Limb (tissue), 2 donors: ENCODE data around the gene OGG1.
A peak's percentile ranks its signal among the peaks of the same experiment; 100 is the strongest.
"Not testable (repeated sequence)": the region's sequence is repeated elsewhere in the genome, so short reads cannot be mapped to it uniquely, and the experiment has no call there.

Experiments
- DNase-seq, 2 donors: peaks; one replicate each; pipeline ENCODE4 v3.0.0-alpha.2; 2016; ENCODE audit errors: extremely low spot score in 2 of 2

Gene OGG1

DNA sequence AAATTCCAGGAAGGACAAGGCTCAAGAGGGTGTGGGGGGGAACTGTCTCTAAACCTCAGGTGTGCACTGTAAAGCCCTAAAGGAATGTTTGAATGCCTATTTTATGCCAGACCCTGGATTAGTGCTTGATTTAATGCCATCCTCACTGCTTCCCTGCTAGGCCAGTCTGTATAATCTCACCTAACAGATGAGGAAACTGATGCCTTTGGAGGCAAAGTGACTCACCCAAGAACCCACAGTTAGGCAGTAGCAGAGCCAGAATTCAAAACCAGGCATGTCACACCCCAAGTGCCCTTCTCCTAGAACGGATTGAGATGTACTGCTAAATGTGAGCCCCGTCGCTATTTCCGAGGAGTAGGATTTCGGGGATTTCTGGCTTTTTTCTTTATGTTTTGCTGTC, 12.2 kb downstream of the OGG1 start:
- DNase-seq, result no peak

DNA sequence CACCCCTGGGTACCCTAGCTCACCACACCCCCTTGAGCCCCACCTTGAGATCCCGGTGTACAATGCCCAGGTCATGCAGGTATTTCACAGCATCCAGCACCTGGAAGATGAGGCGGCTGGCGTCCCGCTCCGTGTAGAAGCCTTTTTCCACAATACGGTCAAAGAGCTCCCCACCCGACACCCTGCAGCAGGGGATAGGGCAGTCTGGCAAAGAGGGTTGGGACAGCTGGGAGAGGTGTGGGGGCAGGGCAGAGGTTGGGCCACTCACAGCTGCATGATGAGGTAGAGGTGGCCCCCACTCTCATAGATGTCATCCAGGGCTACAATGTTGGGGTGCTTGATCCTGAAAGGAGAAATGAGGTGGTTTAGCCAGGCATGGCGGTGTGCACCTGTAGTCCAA, 13.1 kb downstream of the OGG1 start:
- no peak for DNase-seq

GRCh38 chr3:9765865-9766264, 16.1 kb downstream of the OGG1 start:
- no peak for DNase-seq

GRCh38 chr3:9767418-9767817, 17.7 kb downstream of the OGG1 start:
- DNase-seq, result no peak

DNA sequence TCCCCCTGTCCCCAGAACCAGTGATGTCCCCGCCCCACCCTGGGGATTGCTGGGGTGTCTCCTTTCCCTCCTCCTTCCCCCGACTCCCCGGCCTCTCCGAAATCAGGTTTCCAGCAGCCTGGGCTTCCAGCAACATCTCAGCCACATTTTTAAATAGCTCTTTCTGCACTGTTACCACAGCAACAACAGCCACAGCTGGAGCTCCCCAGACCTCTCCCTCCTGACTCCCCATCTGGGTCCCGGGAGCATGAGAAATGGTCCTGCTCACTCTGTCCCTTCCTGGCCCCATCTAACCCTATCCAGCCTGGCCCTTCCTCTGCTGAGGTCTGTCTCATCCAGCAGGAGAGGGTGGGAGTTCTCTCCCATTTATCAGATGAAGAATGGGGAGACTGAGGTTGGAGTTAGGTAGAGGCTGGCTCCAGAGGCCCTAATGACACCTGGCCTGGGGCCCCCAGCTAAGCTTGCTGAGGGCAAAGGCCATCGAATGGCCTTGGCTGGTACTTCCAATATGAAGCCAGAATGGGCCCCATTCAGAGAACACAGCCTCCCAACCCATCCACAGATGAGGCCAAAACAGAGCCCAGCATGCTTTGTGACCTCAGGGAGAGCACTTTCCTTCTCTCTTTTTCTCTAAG, 18.5 kb downstream of the OGG1 start:
- no peak for DNase-seq

- no peak for DNase-seq
Measured at GRCh38 chr3:9769012-9769411, 19.3 kb downstream of the OGG1 start.

DNA sequence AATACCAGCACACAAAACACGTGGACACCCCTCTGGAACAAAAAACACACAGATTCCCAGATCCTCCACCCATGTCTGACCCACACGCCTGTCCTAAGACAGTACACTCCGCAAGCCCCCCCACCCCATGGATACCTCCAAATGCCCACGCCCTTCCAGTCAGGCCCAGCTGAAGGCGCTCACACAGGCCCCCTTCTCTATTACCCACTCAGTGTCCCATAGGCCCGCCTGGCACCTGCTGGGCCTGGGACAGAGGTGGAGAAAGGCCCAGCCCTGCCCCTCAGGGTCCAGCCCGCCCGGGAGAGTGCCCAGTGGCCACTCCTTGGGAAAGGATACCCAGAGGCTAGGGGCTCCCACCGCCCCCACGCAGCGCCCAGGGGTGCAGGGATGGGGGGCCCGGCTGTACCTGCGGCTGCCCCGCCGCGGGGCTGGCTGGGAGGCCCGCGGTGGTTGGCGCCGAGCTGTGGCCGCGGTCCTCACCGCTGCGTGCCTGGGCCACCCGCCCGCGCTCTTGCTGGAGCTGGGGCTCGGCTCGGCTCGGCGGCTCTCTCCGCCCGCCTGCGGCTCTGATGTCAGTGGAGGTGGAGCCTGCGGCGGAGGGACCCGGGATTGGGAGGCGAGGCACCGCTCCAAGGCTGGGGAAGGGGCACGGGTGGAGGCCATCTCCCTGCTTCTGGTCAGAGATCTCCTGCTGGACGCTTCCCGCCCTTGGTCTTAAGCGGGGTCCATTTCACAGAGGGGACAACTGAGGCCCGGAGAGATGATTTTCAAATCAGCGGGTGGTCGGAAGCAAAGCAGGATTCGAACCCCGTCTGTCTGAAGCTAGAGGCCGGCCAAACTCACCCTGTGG, 19.9 kb downstream of the OGG1 start, which contains the start of gene CAMK1:
Gene CAMK1, minus strand, starts transcription at position 522 of the 850 bp plus-strand sequence. CDS start 2,198 bp downstream, outside the sequence.
- peak; percentile 70 to 87 for DNase-seq

GRCh38 chr3:9770276-9770812, 20.6 kb downstream of the OGG1 start:
- peak; percentile 46 to 77 for DNase-seq

DNA sequence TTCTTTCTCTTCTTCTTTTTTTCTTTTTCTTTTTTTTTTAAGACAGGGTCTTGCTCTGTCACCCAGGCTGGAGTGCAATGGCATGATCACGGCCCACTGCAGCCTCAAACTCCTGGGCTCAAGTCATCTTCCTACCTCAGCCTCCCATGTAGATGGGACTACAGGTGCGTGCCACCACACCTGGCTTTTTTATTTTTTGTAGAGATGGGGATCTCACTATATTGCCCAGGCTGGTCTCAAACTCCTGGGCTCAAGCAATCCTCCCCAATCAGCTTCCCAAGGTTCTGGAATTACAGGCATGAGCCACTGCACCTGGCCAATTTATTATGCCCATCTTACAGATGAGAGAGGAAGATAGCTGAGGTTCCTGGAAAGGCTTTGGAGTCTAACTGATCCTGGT, 21.3 kb downstream of the OGG1 start:
- not testable (repeated sequence) for DNase-seq

- DNase-seq, result no peak
Measured at GRCh38 chr3:9776896-9777693, 27.3 kb downstream of the OGG1 start.

DNA sequence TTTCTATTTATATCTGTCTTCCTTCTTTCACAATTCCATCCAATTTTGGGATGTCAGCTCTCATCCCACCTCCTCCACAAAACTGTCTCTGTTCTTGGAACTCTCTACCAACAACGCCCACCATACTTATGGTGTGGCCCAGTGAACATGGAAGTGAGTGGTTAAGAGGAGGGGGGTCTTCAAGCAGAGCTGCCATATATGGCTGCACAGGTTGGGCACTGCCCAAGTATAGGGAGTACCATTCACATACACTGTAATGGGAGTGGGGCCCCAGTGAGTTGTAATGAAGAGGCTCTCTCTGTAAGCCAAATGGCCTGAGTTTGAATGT, 27.9 kb downstream of the OGG1 start:
- no peak for DNase-seq

GRCh38 chr3:9778143-9779074, 28.7 kb downstream of the OGG1 start:
- no peak for DNase-seq

DNA sequence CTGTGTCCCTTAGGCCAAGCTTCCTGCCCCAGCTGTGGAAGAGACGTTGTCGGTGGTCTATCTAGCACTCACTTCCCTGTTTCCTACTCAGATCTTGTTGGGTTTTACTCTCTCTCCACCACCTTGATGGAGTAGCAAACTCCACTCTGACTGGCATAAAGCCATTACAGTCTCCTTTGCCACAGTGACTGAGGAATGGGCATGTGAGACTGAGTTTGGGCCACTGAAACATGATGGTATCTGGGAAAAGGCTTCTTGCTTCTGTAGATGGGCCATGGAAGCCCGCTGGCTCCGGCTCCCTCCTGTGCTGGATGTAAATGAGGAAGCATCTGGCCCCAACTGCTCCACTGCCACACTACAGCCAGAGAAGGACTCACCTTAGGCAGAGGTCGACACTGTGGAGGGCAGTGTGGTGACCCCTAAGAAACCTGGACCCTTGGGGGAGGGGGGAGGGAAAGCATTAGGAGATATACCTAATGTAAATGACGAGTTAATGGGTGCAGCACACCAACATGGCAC, 29.4 kb downstream of the OGG1 start:
- no peak for DNase-seq

DNA sequence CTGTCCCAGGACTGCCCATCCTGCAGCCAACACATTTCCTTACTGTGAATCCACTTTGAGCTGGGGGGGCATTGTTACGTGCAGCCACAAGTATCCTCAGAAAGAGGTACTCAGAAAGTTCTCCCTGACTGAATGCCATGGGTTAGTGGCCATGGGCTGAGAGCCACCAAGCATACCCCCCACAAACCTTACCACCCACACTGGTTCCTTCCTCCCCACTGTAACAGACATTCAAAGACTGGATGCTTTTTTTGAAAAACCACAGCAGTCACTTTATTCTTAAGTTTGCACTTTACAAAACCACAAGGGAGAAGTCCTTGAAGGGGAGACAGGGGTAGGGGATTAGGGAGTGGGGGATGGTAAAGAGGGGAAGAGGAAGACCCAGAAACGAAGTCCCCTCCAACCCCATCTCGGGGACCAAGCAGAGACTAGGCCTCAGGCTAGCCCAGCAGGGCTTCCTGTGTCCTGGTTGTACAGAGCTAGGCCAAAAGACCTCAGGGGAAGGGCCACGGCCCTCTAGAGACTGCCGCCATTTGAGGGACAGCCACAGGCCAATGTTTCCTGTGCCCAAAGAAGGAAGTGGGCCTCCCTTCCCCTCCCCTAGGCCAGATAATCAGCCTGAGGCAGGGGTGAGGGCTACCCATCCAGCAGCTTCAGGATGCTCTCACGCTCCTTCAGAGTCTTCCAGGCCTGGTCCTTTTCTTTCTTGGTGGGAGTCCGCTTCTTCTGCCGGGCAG, 30.1 kb downstream of the OGG1 start:
- no peak for DNase-seq

- DNase-seq, result no peak
Measured at GRCh38 chr3:9780458-9780812, 30.7 kb downstream of the OGG1 start.

GRCh38 chr3:9780910-9781309, 31.2 kb downstream of the OGG1 start:
- DNase-seq, result no peak

GRCh38 chr3:9781551-9781950, 31.8 kb downstream of the OGG1 start:
- DNase-seq, result no peak

DNA sequence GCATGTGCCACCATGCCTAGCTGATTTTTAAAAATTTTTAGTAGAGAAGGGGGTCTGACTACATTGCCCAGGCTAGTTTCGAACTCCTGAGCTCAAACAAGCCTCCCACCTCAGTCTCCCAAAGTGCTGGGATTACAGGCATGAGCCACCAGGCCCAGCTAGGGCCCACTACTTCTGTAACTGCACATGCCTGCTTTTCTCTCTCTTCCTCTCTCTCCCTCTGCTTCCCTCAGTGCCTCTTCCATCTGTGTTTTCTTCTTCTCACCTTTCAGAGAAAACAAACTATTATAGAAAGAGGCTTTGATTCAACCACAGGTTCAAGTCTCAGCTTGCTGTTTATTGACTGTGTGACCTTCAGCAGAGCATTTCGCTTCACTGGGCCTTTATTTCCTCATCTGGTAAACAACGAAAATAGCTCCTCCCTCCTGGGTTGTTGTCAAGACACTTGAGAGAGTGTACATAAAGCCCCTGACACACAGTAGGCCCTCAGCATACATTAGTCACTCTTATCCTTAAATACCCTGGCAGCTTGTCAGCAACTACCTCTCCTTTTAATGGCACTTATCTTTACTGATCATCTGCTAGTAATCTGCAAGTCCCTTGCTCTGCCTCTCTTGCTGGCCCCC, 32.3 kb downstream of the OGG1 start:
- DNase-seq, result no peak

- DNase-seq, result no peak
Measured at GRCh38 chr3:9782770-9783169, 33.0 kb downstream of the OGG1 start.

DNA sequence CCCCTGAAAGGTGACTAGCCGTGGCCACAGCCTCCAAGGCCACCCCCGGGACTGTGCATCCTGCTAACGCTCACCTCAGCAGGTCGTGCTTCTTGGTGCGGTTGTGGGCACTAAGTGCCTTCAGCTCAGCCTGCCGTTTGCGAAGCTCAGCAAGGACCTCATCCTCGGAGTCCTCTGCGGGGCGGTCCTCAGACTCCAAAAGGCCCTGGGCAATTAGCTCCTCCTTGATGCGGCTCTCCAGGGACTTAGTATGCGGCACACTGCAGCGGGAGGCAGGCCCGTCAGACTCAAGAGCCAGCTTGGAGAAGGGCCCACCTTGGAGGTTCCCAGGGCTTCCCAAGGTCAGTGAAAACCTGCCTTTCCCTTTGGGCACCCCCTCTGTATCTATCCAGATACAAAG, 34.2 kb downstream of the OGG1 start:
- DNase-seq, result no peak
